AML-193 (cell line): ENCODE measurements around the gene TMA7.

Experiments
- DNase-seq, 2 experiments: peaks; one replicate each; lab custom pipeline; 2025; lab: John Stamatoyannopoulos, UW

Gene TMA7

DNA sequence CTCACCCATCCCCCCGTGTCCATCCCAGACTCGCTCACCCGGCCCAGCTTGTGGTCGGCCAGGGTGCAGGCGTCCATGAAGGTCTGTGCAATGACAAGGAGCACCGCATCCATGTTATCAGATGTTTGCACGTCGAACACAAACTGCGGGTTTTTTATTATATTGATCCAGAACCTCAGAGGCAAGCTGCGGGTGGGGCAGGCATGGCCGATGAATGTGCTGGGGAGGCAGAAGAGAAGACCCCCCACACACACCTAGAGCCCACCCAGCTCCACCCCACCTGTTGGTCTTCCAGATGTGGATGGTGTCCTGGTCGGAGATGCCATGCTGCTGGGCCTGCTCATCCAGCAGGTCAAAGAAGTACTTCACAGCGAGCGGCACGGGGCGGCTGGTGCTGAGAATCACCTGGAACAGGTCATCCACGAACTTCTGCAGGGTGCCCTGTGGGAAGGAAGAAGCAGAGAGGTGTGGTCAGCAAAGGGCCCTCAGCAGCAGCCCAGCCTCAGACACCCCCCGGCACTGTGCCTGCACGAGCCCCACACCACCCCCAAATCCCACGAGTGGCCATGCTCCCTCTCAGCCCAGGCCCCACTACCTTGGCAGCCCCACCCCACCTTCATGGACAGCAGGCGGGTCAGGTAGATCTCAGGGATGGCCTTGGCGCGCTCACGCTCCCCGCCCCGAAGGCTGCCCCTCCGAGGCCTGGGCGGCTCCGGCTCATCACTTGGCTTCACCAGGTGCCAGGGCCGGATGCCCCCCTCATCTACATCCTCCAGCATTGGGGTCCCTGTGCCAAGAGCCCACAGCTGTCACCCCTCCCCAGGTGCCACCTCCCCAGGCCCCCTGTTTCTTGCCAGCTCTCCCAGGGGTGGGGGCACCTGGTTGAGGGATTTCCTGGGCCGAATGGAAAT is 30.5 kb upstream of the TMA7 start:
- DNase-seq: no peak

DNA sequence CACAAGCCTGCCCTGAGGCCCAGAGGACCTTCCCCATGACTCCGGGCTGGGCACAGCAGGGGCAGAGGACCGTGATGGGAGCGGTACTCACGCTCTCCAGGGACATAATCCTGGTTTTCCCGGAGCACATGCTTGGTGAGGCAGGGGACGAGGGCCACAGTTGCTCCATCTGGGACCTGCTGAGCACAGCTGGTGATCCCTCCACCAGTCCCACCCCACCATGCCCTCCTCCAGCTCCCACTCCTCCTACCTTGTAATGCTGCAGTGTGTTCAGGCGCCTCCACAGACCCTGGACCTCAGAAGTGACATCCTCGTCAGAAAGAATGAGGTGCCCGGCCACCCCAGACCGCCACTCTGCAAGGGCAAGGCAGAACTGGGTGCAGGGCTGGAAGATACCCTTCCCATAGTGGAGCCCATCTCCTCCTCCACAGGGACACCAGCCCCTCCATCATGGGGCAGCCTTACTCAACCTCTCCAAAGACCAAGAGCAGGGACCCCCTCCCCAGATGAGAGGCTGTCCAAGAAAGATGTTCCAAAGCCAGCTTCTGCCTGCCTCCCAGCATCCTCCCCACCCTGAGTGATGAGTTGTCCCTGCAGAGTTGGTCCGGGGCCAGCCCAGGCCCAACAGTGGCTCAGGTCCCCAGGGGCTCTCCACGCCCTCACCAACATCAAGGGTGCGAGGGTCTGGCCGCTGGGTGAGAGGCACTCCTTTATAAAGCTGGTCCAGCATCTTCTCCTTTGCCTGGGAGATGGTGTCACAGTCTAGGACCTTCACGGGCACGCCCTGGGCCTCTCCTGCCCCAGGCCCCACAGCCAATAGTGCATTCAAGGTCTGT is 29.6 kb upstream of the TMA7 start:
- no peak for DNase-seq

DNA sequence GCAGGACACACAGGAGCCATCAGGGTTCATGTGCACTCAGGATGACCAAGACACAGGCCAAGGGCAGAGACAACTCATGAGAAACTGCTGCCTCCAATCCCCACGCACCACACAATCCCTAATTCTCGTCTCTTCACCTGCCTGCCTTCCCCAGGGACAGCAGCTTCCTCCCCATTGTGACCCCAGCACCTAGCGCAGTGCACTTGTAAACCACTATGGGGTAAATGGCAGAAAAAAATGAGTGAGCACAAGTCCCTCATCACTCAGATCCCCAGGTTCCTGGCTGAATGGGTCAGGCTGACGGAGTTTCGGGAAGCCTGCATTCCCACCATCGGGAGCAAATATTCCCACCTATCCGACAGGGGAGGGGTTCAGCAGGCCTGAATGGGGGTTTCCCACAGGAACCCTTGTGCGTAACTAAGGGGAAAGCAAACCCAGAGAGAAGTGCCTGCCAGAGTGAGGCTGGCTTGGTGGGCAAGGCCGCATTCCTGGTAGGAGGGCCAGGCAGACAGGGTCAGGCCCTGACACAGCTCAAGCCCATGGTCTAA is 28.9 kb upstream of the TMA7 start:
- no peak for DNase-seq

DNA sequence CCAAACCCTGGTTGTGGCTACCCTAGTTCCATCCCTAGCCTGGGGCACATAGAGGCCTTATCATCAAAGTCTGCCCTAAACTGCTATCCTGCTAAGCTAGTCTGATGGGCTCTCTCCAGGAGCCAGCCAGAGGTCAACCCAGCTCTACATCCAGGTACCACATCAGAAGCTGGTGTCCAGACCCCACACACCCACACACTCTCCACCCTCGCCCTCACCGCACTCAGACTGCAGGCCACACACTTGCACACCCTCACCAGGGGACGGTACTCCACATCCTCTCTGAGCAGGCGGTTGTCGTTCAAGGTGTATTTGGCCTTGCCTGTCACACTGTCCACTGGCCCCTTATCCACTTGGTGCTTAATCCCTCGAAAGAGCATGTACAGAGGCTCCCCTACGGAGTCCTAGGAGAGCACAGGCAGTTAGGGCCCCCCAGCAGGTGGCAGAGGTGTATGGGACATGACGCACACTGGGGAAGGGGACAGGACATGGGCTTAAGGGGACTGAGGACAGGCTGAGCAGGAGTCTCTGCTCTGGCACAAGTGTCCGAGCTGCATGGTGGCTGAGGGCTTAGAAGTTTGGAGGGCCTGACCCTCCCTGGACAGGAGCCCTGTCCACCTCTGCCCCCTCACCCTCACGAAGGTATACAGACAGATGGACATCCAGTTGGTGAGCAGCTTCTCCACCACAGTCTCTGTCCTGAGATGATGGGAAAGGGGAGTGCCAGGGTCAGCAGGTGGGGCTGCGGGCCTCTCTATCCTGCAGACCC is 28.3 kb upstream of the TMA7 start:
- no peak for DNase-seq

DNA sequence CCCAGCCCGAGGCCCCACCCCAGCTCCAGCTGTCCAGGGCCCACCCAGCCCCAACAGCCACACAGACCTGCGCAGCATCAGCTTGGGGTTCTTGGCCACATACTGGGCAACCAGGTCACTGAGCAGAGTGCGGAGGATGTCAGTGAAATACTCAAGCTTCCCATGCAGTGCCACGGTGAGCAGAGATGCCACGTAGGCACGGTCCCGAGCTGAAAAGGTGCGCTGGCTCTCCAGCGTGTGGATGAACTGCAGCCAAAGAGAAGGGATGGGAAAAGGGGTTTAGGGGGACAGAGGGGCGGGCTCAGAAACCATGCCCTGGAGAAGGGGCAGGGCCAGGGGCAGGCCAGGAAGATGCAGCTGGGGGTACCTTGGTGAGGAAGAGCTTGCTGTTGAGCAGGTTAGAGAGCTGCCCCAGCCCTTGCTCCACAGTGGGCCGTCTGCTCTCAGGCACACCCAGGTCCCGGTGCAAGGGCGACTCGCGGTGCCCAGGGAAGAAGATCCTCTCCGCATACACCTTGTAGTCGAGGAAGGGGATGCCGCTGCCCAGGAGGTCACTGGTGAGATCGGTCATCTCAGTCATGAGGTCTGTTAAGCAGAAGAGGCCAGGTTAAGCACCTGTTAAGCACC is 27.6 kb upstream of the TMA7 start:
- no peak for DNase-seq

DNA sequence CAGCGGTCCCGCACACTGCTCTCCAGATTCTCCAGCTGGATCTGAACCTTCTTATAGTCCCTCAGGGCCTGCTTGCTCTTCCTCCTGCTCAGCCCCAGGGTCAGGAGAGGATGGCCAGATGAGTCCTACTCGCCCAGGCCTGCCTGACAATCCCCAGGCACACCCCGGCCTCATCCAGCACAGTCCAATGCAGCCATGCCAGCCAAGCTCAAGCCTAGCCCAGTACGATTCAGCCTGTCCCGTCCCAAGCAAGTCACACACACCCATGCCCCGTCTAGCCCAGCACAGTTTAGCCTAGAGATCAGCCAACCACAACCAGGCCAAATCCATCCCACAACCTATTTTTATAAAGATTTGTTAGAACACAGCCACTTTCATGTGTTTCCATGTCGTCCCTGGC is 27.0 kb upstream of the TMA7 start:
- DNase-seq: no peak

DNA sequence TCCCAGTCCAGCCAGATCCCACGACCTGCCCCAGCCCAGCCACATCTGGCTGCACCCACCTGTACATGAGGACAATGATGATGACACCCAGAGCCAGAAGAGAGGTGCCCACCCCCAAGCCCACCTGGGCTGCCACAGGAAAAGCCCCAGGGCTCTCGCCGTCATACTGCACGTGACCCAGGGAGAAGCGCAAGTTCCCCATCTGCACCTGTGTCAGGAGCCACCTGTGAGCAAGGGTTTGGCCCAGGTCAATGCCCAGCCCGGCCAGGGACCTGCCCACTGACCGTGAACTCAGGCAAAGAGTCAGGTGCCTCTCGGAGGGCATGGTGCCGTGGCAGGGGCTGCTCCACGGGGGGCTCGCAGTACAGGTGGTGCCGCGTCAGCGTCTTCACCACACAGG is 26.4 kb upstream of the TMA7 start:
- DNase-seq: no peak

DNA sequence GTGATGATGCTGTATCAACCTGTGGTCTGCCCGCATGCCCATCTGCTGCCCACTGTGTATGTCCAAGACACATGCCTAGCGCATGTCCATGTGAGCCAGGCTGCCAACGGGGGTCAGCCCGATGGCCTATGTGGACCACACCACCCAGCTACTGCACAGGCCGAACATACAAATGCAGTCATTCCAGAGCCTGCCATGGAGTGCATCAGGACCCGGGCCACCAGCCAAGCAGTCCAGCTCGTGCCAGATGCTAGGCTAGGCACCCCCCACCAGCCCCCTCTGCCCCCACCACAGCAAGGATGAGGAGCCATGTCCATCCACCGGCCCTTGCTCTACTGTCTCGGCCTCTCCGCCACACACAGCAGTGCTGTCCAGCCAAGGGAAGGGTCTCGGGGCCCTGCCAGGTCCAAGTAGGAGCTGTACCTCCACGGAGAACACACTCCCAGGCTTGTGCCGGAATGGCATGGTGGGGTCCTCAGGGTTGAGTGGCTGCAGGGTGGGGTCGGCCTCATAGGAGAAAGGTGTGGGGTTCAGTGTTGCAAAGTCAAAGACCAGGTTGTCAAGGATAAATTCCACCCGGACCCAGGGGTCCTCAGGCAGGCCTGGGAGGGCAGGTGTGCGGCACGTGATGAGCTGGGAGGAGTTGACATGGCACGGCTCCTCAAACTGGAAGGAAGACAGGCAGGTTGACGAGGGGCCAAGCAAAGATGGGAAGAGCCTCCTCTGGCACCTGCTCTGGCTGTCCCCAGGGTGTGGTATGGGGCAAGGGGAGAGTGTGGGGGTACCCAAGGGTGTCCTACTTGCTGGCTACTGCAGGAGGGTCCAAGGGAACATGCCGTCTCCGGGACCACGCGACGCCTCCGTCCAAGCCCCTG is 25.4 kb upstream of the TMA7 start:
- no peak for DNase-seq

DNA sequence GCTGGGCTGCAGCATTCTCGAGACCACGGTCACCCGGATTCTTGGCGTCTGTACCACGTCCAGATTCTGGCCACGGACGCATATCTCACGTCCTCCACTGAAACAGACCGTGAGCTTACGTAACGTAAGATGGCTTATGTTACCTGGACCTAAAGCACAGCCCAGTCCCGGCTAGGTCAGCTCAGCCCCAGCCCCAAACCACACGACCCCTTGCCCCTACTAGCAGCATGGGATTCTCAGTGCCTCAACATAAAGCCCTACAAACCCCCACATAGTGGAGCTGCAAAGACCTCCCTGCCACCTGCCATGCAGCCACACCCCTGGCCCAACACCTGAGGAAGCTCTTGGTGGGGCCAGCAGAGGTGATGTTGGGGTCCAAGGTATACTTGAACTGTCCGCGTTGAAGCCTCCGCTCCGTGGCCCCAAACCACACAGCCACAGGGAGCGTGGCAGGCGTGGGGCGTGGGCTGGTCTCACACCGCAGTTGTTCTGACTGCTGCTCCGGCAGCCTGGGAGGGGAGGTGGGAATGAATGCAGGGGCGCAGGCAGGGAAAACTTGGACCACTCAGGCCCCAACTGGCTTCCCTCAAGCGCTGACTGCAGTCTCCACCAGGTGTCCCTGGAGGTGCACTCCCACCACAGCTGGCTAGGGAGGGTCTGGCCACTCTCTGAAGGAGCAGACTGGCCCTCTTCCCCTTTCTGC is 24.7 kb upstream of the TMA7 start:
- no peak for DNase-seq

DNA sequence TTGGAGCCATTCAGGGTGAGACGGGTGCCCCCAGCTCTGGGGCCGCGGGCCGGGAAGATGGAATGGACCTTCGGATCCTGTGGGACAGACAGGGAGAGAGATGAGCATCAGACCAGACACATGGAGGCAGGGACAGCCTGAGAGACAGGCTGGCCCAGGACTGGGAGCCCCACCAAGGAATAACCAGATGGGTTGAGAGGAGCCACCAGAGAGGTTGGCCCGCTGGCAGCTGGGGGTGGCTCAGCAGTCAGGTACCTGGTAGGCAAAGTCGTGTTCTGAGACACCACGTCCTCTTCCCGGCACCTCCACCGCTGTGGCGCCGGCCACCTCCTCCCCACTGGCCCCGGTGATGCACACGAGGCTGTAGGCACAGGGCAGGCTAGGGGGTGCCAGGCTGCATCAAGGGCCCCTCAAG is 24.0 kb upstream of the TMA7 start:
- DNase-seq: no peak

DNA sequence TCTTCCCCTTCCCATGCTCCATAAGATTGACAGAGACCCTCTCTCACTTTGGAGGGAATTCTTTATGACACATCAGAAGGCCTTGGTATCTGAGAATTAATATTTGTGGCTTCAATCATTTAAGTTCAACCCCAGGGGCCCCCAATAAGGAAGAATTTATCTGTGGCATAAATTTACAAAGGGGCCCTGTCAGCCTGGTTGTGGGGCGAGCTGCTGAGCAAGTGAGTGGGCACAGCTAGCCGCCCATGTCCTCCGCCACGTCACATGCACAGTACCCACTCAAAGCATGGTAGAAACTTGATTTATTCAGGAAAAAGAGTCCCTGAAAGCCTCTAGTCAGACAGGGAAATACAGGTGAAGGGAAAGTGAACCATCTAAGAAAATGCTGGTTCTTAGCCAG is 23.5 kb upstream of the TMA7 start:
- DNase-seq: no peak

DNA sequence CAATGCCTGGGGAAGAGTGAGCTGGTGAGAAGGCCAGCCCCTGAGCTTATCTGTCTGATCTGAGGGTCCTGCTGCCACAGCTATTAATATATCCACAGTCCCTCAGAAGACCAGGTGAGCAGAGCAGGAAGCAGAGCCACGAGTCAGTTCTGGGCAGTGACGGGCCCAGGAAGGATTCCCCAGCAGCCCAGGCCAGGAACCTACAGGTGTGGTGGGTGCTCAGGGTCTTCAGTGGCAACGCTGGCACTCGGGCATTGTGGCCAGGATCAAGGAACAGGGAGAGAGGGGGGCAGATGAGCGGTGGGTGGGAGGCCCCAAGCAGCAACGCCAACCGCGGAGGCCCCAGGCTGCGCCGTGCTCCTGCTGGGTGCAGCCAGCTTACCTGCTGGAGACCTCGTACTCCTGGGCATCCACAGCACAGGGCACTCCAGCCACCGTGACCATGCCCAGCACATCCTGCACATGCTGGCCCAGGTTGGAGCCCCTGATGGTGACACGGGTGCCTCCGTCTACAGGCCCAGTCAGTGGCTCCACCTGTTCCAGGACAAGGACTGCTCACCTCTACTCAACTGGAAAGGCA is 22.4 kb upstream of the TMA7 start:
- no peak for DNase-seq

DNA sequence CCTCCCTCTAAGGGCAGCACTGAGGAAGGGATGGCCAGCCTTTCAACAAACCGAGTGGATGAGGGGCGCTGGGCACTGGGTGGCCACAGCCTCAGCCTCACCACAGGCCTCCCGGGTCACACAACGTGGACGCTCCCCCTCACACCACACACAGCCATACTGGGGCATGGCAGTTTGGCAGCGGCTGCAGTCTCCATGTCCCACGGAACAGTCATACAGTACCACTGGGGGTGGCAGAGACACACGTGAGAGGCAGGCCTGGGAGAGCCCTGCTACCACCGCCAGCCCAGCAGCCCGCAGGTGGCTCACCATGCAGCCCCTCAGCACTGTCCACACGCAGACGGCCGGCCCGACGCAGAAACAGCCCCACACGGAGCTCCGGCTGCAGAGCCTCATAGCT is 21.9 kb upstream of the TMA7 start:
- no peak for DNase-seq

DNA sequence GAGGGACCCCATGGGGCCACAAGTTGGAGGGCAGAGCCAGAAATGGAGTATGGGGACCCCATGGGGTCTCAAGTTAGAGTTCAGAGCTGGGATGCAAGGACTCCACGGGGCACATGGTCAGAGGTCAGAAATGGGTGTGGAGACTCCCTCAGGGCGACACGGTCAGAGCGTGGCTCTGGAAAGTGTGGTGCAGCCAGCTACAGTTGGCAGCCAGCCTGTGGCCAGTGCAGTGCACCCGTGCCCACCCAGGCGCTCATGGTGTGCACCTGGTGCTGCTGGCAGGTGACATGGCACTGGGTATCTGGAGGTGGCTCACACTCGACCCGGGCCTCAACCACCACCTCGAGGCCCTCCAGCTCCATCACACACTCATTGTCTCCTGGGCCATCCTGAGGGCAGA is 21.4 kb upstream of the TMA7 start:
- no peak for DNase-seq

DNA sequence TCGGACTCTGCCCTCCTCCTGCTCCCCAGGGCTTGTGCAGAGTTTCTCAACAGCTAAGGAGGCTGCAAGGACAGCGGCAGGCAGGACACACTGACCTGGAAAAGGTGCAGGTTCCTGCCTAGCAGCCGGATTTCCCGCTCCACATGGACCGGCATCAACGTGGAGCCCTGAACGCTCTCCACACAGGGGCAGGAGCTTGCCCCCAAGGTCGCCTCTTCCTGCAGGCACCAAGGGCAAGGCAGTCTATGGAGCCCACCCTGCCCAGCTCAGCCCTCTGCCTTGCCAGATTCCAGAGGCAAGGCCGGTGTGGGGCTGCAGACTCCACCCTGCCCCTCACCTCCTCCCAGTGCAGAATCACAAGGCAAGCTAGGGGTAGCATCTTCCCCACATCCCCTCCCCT is 20.9 kb upstream of the TMA7 start:
- DNase-seq: no peak

DNA sequence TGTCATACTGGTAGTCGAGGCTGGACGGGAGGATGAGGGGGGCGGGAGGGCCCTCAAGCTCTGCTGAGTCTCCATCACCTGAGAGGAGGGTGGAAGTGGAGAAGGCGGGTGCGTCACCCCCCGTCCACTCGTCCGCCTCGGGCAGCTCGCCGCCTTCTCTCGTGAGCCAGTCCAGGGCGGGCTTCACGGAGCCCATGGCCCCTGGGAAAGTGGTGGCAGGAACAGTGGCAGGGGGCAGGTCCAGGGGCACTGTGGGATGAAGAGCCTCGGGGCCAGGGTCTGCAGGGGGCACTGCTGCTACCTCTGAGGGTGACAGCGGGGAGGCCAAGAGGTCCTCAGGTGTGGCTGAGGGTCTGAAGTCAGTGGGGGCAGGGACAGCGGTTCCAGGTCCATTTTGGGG is 20.5 kb upstream of the TMA7 start:
- DNase-seq: no peak

DNA sequence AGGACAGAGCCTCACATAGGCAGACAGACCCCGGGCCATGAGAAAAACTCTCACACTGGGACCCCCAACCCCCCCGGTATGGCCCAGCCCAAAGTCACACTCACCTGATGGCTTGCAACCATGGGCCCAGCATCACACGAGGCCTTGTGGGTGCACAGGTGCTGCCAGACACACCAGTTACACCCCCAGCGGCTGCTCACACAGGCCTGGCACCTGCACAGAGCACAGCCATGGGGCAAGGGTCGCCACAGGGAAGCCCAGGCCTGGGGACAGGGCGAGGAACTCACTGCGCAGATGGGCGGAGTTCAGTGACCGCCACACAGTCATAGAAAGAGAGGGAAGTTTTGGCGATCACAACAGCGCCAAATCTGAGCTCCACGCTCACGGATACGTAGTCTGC is 19.5 kb upstream of the TMA7 start:
- DNase-seq: no peak

DNA sequence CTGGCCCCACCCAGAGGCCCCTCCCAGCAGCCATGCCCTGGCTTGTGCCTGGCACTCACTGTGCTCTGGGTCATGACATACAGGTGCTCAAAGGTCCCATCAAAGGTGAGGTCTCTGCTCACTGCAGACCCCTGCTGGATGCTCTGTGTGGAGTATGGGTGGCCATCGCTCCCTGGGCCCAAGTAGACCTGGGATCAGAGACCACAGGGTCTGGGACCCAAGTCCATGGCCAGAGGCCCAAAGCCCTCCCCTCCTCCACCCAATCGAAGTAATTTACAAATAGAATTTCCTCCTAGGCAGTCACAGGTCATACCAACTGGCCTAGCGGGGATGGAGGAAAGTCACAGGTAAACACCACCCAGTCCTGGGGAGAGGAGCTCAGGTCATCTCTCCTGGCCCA is 17.8 kb upstream of the TMA7 start:
- no peak for DNase-seq

DNA sequence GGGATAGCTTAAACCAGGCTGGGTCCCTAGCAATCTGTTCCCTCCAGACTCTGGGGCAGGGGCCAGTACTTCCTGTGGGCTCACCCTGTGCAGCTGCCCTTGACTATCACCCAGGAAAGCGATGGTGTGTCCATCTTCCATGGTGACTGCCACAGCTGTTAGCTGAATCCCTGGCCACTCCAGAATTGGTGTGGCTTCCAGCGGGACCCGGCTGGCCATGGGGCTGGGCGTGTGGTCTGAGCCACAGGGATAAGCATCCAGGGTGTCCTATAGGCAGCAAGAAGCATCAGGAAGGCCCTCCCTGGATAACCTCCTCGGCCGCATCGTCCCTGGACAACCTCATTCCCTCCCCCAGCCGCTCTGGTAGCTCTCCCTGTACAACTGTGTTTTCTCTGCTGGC is 17.4 kb upstream of the TMA7 start:
- no peak for DNase-seq
